ENCODE data around the gene MEGF8.

Gene MEGF8

DNA sequence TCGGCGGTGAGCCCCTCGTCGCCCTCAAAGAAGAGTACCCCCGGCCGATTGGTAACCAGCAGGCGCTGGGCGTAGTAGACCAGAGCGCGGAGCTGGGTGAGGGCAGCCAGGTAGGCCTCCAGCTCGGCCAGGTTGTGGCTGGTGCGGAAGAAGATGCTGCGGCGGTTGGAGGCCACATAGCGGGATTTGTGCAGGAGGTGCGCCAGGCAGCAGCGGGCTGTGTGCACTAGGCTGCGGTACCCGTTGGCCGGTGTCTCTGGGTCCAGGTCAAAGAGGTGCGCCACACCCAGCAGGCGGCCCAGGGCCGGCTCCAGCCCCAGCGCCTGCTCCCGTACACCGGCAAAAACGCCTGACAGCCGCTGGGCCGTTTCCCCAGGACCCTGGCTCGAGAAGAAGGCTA is 84.9 kb downstream of the MEGF8 start:
- in situ Hi-C loops (cut with MboI; ENCODE audit: low sequenced_read_pairs), result no loop called here

DNA sequence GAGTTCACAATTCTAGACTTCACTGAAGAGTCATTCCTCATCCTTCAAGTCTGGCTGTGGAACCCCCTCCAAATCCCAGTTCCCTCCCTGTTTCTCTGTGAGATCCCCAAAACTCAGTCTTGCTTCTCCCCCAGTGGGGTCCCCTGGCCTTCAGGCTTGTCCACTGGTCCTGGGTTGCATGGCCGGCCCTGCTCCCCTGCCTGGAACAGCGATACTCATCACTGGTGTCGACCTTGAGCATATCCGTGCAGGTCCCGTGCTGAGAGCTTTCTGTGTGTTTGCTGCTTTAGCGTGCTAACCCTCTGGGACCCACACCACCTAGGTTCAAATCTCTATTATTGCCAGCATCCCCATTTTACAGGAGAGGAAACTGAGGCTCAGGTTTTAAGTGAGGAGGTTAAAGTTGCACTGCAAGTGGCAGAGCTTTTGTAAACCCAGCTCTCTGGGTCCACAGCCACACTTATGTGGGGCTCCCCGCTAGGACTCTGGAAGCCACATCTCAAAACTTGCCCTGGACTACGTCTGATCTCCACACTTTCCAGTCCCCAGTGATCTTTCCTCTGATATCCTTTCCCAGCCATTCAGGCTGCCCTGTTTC is 86.2 kb downstream of the MEGF8 start:
- in situ Hi-C loops (cut with MboI; ENCODE audit: low sequenced_read_pairs), result no loop called here

DNA sequence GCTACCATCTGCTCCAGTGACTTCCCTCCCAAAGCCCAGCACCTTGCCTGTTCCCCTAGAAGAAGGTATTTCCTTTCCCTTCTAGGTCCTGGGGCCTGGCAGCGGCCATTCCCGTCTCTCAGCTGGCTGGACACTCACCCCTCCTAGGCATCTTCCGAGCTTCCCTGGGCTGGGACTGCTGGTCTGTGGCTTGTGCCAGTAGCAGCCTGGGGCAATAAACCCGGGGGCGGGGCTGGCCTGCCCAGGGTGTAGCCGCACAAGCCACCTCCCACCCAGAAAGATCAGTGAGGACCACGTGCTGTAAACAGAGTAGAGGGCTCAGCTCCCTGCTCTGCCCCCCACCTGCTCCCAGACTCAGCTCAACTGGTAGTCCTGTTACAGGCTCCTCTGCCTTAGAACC is 86.8 kb downstream of the MEGF8 start:
- in situ Hi-C loops (cut with MboI; ENCODE audit: low sequenced_read_pairs), result no loop called here

DNA sequence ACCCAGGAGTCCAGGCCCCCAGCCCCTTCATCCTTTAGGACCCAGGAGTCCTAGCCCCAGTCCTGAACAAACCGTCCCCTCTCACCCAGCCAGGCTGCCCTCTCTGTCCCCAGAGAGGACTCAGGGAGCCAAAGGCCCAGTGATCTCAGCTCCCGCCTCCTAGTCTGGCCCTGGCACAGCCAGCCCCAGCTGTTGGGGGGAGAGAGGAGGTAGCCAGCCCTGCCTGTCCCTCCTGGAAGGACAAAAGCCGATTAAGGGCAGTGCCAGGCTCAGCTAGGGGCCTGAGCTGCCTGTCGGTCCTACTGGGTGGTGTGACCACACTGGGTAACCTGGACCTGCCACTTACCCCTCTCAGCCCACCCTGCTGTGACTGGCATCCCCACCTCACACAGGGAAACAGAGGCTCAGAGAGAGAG is 87.2 kb downstream of the MEGF8 start:
- in situ Hi-C loops (cut with MboI; ENCODE audit: low sequenced_read_pairs), result no loop called here

DNA sequence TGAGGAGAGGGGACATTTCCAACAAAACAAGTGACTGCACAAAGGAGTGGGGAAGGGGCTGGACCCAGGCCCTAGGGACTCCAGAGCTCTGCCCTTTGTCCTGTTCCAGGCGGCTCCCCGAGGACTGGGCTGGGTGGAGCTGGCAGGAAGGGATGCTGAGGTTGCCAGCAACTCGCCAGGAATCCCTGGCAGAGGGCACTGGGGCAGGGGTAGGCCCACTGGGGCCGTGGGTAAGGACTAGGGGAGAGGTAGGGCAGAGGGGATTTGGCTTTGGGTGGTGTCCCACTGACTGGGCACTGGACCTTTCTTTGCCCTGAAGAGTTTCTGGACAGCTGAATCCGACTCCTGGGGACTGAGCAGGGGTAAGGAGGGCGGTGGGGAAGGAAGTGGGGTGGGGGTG is 93.9 kb downstream of the MEGF8 start:
- in situ Hi-C loops (cut with MboI; ENCODE audit: low sequenced_read_pairs), result no loop called here

DNA sequence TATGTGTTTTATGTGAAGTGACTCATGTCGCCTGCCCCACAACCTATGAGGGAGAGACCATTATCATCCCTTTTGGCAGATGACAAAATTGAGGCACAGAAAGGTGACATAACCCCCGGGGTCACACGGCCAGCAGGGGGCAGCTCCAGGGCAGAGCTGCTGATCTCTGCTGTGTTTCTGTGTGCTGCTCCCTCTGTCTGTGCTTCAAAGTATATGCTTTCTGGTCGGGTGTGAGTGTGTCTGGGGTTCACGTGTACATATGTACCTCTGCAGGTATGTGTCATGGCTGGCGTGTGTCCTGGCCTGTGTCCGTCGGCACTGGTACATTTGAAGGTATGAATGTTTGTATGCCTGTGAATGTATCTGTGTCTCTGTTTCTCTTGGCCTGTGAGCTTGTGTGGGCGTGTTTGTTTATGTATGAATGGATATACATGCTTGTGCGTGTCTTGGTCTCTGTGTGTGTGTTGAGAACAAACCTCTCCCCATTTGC is 94.7 kb downstream of the MEGF8 start:
- in situ Hi-C loops (cut with MboI; ENCODE audit: low sequenced_read_pairs), result no loop called here

DNA sequence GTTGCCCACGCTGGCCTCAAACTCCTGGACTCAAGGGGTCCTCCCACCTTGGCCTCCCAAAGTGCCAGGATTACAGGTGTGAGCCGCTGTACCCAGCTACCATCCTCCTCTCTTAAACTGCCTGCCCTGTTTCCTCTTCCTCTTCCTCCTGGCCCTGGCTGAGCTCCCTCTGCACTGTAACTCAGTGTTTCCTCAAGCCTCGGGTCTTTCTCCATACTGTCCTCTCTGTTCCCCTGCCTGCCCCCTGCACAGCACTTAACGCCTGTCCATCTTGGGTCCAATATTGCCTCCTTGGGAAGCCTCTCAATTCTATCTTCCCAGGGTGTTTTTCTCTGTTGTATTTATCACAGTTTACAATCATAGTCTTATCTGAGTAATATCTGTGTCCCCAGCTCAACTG is 95.7 kb downstream of the MEGF8 start:
- in situ Hi-C loops (cut with MboI; ENCODE audit: low sequenced_read_pairs), result no loop called here

DNA sequence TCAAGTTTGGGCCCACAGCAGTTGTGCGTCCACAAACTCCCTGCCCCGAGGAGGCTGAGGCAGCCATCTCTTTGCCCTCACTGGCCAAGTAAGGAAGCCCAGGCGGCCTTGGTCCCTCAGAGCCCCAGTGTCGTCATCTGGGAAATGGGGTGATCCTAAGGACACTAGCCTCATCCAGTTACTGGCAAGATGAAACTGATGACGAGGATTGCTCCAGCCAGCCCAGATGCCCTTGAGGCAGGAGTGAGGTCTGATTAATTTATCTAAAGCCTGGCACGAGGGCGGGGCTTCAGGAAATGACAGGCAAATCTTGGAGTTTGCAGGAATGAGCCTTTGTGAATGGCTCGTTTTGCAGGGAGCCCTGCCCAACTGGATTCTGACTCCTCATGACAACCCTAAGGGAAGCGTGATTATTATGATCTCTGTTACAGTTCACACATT is 96.2 kb downstream of the MEGF8 start:
- in situ Hi-C loops (cut with MboI; ENCODE audit: low sequenced_read_pairs), result no loop called here

DNA sequence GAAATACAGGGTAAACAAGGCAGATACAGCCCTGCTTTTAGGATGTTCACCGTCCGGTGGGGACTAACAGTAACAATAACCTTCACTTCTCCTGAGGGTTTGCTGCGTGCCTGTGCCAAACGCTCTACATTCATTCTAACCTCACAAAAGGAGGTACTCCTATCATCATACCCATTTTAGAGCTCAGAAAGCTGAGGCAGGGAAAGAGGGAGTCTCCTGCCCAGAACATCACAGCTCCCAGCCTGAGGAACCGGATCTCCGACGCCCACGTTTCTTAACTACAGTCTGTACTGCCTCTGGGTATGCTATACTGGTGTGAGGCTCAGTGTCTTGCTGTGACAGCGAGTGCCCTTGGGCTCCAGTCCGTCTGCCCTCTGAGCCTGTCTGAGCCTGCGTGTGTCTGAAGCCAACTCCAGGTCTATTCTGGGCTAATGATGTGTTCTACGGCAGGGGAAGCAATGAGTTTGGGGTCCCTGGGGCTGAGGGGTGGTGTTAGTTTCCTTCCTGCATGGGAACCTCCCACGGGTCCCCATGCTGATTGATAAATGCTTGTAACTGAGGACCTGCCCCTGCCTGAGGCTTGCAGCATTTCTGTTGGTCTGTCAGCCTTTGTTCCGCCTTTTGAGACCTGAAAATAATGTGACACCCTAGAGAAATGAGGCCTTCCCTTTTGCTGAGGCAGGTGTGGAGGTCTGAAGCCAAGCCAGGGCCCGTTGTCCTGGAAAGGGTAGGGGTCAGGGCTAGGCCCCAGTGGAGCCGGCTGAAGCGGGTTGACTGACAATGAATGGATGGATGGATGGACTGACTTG is 96.9 kb downstream of the MEGF8 start:
- in situ Hi-C loops (cut with MboI; ENCODE audit: low sequenced_read_pairs), result no loop called here

DNA sequence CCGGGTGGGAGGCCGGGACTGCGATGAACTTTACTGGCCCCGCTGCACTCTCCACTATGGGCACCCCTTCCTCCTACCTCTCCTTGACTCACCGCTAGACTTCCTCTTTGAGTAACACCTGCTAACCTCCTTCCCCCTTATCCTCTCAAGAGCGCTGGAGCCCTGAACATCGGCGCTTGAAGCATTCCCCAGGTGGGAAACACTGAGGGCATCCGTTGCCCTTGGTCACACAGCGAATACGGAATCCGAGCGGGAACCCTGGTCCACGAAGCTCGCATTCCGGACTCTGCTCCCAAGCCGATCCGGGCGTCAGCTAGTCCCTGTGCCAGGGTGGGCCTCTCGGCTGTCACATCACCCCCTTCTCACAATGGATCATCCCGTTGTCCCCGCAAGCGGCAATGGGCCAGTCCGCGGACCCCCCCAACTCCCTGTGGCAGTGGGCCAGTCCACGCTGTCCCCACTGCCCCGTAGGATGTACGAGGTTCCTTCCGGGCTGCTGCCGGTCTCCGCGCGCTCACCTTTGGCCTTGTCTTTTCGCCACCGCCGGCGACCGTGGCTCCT is 97.5 kb downstream of the MEGF8 start:
- in situ Hi-C loops (cut with MboI; ENCODE audit: low sequenced_read_pairs), result no loop called here

DNA sequence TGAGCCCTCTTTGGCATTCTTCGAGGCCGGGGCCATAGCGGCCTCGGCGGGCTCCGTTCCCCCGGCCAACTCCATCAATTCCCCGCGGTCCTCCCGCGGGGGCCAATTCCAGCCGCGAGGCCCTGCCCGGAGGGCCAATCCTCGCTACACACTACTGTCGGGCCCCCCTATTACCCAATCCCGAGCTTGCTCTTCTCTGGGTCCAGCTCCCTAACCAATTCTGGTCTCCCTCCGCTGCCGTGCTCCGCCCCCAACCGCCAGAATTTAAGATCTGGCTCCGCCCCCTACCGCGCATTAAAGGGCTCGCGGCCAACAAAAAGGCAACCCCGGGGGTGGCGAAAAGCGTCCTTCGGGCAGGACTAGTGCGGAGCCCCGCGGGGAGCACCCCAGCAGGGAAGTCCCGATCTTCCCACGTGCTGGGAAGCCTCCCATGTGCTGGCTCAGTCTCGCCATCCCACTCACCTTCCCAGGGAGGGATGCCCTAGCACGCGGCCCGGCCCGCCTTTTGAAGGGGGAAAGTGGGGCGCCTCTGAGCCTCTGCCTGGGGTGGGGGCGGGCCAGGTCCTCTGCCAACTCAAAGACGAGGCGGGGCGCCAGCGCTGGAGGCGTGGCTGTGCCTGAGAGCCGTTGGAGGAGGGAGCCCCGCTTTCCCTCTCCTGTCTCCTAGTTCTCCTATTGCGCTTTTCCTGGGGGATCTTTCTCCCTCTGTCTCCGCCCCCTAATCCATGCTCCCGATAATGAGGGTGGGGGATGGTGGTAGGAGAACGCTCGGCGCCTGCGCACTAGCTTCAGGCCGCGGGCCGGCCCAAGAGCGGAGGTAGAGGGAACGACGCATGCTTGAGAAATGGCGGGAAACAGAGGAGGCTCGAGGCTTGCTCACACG is 98.3 kb downstream of the MEGF8 start:
- in situ Hi-C loops (cut with MboI; ENCODE audit: low sequenced_read_pairs), result no loop called here

DNA sequence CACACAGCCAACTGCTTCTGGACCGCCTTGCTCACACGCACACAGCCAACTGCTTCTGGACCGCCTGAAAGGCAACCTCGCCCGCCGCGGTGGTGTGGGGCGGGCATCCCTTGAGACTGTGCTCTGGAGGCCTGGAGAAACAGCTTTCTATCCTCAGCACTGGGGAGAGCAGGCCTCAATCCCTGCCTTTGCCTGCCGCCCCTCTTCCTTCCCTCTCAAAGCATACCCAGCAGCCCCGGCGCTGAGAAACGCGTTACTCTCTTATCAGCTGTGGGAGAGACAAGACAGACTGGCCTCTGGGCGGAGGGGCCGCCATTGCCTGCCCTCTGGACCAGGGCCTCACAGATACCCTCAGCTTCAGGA is 98.9 kb downstream of the MEGF8 start:
- in situ Hi-C loops (cut with MboI; ENCODE audit: low sequenced_read_pairs), result no loop called here

- in situ Hi-C loops (cut with MboI; ENCODE audit: low sequenced_read_pairs), result no loop called here
Observed at GRCh38 chr19:42424712-42425131, 99.3 kb downstream of the MEGF8 start.

GRCh38 chr19:42426643-42427042 is 101.2 kb downstream of the MEGF8 start:
- in situ Hi-C loops (cut with MboI; ENCODE audit: low sequenced_read_pairs), result no loop called here

DNA sequence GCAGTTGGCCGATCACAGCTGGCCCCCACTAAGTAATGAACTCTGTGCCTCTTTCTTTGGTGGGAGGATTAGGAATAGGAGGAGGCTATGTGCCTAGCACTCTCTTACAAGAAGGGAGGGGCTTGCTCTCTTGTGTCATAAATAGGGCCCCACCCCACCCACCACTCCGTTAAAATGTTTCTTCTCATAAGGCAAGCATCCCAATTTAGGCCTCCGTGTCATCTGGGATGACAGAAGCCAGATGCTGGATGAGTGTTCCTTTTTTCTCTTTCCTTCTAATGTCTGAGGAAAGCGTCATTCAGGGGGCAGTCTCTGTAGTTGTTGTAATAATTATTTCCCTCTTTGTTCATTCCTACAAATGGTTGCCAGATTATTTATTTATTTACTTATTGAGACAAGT is 101.9 kb downstream of the MEGF8 start, which contains the start of gene LIPE:
LIPE (minus strand) TSS at position 76 of the 400 bp plus-strand sequence. CDS start 239 bp downstream, outside the sequence.
- in situ Hi-C loops (cut with MboI; ENCODE audit: low sequenced_read_pairs), result no loop called here

All from HL-60/S4 (cell line).